GM21723 (cell line): ENCODE measurements around the gene RANBP3L.
"Not testable (repeated sequence)": the region's sequence is repeated elsewhere in the genome, so short reads cannot be mapped to it uniquely, and the experiment has no call there.

Experiments used
- ATAC-seq: cut with Tn5 transposase; IDR thresholded peaks from one replicate; pipeline ENCODE4 v1.9.1; 2021; ENCODE audit warnings: mild to moderate bottlenecking, moderate library complexity; ENCODE audit not compliant: unreplicated experiment

RANBP3L gene, protein sequence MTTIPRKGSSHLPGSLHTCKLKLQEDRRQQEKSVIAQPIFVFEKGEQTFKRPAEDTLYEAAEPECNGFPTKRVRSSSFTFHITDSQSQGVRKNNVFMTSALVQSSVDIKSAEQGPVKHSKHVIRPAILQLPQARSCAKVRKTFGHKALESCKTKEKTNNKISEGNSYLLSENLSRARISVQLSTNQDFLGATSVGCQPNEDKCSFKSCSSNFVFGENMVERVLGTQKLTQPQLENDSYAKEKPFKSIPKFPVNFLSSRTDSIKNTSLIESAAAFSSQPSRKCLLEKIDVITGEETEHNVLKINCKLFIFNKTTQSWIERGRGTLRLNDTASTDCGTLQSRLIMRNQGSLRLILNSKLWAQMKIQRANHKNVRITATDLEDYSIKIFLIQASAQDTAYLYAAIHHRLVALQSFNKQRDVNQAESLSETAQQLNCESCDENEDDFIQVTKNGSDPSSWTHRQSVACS

DNA sequence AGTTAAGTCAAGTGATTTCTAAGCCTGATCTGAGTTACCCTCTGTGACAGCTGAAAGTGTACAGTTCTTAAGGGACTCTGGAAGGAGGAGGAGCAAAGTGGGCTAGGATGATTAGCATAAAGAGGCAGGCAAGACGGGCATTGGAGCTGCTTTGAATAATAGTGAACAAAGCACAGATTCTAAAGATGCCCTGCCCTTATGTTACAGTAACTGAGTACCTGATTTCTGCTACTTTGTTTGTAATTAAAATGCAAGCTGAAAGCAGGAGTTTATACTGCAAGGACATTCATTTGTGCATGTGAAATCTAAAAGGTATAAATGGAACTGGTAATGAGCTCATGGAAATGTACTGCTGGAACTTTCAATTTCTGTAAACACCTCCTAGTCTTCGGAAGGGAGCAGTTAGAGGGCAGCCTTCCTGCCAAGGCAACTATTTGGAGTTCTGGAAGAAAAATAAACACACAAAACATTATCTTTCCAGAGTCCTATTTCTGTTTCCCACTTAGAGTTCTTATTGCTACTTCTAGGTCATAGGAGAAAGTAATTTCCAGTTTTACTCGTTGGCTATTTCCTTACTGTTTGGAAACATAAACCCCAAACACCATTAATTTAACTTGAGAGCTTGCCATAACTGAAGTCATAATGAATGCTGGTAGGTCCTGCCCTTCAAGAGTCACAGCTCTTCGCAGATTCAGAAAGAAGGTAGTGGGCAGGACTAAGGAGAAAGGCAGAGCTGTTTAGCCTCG is at the start of gene RANBP3L:
Gene RANBP3L (minus strand): TSS at position 45 of the 746 bp plus-strand sequence. CDS start 486 bp downstream, outside the sequence.
- peak; percentile 62 for ATAC-seq

DNA sequence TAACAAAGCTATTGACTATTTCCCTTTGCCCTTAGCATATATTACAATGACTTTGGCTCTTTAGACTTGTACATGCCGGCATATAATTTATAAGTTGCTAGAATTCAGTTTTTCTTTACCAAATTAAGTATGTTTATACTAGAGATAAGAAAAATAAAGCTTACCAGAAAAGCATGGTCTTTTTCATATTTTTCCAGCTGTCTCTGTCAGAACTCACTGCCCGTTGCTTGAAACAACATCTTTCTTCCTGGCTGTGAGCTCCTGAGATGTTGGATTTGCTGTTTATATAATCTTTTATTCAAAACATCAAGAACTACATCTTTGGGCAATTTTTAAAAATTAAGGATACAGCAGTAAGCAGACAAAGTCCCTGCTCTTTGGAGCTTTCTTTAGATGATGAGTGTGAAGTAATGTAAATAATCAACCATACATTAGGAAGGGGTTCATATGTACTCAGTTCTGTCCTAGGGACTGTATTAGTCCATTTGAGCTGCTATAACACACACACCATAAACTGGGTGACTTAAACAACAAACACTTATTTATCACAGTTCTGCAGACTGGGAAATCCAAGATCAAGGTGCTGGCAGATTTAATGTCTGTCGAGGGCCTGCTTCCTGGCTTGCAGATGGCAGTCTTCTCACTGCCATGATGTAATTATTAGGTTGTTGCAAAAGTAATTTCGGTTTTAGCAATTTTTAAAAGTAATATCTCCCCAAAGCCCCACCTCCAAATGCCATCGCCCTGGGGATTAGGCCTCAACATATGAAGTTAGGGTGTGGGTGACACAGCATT is 45.4 kb upstream of the RANBP3L start:
- ATAC-seq = no peak

DNA sequence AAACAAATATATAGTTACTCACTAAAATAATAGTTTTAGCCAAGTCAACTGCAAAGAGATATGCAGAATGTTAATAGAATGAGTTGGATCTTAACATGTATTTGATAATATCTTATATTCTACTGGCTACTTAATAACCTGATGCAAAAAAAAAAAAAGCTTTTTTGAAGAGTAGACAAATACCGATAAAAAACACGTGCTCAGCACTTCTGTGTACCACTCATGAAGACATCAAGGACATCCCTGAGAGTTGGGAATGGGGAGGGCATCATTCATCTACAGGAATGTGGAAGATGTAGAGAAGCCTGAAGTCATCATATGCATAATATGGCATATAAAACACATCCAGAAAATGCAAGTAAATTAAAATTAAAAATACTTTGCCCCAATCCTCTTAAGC is 43.2 kb upstream of the RANBP3L start:
- no peak for ATAC-seq

DNA sequence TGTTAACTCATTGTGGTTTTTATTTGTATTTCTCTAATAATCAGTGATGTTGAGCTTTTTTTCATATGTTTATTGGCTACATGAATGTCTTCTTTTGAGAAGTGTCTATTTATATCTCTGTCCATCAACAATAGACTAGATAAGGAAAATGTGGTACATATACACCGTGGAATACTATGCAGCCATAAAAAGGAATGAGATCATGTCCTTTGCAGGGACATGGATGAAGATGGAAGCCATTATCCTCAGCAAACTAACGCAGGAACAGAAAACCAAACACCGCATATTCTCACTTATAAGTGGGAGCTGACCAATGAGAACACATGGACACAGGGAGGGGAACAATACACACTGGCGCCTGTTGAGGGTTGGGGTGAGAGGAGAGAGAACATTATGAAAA is 40.0 kb upstream of the RANBP3L start:
- not testable (repeated sequence) for ATAC-seq

DNA sequence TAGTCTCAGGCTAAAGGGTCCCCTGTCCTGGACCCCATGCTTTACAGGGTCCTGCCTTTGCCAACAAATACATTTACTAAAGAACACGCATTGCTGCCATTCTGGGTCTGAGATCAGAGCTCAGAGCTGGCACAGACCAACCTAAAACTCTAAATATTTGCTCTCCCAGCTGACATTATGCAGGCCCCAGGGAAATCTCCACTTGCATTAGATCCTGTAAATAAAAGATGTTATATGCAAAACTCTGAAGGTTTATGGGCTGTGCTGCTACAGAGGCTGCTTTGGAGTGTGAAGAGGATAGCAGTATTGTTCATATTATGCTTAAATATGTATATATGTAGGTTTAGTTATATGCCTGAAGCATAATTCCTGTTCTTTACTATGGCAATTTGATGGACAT is 35.9 kb upstream of the RANBP3L start:
- ATAC-seq = no peak

DNA sequence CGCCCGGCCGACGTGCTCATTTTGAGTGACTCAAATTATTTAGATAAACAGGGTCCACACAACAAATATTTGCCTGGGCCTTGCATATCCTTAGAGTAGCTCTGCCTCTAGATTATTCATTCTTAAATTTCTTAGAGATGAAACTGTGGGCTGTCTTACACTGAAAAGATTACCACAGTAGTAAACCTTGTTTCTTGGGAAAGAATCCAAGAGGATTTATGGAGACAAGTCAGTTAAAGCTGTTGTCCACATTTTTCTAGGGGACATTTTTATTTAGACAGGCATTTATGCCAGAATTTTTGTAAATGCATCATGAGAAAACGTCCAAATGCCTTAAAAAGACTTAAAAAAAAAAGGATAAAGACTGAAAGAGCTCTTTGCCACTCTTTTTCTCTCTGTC is 32.6 kb upstream of the RANBP3L start:
- ATAC-seq = no peak

DNA sequence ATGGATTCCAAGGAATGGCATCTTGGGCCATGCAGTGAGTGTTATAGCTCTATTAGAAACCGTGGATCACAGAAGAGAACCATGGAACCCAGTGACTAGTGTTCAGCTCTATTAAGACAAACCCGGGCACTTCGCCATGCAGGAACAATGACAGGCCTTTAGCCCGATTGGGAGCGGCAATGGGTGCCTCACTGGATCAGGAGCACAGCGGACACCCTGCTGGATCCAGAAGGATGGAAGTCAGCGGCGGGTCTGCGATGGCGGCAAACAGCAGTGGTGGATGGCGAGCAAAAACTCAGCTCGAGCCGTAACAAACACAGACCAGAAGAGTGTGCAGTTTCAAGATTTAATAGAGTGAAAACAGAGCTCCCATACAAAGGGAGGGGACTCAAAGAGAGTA is 31.0 kb upstream of the RANBP3L start:
- ATAC-seq = not testable (repeated sequence)

DNA sequence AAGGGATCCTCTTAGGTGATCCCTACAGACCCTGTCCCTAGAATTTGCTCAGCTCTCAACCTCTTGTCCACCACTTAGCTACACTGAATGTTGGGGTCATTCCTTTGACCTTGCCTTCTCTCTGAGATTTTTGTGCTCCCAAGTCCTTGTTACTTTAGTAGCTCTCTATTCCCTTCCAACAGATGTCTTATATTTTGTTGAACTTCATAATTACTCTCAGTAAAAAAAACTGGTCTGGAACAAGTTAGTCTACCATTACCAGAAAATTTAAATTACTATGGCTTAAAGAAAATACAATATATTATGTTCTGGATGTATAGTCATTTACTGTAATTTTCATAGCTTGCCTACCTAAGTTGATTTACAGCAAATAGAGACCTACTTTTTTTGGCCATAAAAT is 23.5 kb upstream of the RANBP3L start:
- no peak for ATAC-seq

DNA sequence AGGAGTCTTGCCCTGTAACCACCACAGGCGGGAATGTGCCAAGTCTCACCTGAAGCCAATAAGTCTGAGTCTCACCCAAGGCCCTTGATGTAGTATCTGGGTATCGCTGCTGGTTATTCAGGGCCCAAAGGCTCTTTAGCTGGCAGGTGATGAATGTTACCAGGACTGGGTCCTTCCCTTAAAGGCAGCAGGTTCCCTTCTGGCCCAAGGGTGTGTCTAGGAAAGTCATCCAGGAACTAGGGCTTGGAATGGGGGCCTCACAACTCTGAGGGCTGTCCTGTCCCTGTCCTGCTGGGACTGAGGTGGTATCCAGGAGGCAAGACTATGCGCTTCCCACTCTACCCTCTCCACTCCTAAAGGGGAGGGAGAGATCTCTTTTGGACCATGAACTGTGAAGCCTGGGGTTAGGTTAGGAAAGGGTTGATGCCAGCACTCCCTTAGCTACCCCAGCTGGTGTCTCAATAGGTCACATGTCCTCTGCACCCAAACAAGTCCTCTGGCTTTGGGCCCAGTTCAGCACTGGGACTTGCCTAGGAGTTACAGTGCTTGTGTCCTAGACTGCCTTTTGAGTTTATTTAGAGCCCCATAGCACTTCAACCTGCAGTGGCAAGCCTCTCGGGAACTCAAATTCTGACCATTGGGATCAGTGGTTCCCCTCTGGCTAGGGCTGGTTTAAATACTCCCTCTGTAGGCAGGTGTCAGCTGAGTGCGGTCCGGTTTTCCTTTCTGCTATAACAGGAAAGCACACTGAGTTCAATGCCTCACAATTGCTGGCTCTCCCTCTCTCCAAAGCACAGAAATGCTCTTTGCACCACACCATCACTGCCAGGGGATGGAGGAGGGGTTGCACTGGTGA is 22.5 kb upstream of the RANBP3L start:
- ATAC-seq = no peak

DNA sequence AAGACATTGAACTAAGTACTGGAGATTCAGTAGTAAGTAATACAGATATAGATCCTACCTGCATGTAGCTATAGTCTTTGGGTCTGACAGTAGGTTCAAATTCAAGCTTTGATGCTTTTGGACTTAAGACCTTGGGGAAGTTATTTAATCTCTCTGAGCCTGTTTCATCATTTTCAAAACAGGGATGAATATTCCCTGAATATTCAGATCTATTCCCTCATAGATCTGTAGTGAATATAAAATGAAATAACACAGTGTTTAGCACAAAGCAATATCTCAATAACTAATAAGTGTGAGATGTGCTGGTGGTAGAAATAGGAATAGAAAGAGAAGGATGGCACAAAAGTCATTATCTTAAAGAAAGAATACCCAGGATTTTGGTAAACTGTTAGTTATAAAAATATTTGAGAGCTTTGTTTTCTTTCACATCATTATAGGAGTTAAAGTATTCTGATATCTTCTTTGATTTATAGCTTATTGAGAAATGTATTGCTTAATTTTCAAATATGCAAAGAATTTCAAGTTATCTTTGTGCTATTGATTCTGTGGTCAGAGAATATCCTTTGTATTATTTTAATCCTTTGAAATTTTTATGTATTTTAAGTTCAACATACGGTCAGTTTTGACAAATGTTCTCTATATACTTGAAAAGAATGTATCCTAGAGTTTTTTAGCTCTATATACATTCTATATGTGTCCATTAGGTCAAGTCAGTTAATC is 11.4 kb upstream of the RANBP3L start:
- ATAC-seq = no peak

DNA sequence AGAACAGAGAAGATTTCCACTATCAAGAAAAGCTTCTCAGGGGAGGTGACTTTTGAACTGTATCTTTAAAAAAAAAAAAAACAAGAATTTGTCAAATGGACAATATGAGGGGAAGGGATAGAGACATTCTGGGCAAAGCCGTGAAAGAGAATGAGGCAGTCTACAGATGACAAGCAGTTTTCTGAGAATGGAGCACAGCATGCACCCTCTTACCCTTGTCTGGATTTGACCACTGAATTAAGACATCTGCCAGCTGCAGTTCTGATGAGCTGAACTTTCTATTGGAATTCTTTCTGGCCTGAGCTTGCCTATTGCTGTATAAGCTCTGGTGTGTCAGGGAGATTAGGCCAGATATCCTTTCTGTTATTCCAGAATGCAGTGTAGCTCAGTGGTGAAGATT is 10.3 kb upstream of the RANBP3L start:
- ATAC-seq = no peak

DNA sequence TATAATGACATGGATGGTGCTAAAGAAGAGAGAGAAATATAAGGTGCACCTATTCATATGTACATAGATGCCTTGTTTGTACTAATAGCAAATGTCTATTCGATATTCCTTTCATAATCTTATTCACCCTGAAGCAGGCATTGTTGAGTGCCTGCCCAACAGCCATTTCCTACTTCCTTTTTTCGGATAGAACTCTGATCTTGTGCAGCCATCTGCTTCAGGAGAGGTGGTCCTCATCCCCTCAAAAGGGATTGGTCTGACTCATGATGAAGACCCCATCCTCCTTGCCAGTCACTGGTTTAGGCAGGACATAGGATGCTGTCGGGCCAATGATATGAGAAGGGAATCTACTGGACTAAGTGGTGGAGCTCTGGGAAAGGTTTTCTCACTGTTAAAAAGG is 8.4 kb upstream of the RANBP3L start:
- no peak for ATAC-seq

DNA sequence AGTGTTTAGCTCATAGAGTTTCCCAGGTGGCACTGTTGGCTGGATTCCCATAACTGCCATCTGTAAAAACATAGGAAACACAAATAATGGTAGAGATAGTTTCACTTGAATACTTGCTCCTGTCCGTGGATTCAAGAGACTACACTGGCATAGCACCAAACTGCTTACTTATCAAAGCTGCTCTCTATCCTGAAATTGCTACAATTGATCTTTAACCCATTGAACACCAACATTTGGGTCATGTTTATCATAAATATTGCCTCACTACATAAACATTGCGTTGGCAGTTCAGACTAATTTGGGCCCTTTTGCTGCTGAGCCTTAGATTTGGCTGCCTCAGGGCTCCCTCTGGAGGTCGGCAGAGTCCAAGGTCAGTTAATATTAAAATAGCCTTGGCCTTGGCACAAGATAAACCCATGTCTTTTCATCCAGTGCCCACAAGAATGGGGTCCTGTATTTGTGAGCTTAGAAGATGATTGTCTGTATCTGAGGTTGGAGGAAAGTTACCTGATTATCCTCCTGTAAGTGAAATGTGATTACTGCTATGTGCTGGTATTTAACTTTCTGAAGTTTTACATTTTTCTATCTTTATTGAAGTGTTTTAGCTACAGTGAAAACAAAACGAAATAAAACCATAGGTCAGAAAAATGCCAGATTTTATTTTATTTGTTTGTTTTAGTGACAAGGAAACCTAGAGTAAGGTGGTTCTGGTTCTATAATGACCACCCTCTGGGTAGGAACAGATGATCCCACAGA is 4.0 kb upstream of the RANBP3L start:
- ATAC-seq = no peak

DNA sequence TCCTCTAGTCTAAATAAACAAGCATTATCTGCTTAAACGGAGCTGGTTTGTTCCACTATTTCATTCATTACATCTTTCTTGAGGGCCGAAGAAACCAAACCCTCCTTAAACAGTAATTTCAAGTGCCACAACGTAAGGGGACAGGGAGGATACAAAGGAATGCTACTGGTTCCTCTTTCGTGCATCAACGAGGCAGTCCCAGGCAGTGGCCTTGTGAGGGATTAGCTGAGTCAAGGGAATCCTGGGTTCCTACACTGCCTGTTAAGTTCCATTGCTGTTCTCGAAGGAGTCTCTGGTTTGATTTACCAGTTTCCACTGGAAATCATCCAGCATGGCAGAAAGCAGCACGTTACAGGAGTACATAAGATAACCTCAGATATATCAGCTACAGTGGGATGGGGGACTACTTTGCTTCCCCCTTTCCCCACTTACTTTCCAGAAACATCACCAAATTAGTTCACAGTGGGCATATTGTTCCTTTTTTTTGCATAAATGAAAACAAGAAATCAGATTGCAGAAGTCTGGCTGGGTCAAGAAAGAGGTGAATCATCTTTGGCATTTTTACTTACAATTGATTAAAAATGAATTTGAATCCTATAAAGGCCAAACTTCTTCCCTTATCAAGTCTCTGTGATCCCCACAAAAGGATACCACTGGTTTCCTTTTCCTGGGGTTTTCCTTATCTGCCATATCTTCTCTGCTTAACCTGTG is 2.5 kb upstream of the RANBP3L start:
- ATAC-seq = no peak

DNA sequence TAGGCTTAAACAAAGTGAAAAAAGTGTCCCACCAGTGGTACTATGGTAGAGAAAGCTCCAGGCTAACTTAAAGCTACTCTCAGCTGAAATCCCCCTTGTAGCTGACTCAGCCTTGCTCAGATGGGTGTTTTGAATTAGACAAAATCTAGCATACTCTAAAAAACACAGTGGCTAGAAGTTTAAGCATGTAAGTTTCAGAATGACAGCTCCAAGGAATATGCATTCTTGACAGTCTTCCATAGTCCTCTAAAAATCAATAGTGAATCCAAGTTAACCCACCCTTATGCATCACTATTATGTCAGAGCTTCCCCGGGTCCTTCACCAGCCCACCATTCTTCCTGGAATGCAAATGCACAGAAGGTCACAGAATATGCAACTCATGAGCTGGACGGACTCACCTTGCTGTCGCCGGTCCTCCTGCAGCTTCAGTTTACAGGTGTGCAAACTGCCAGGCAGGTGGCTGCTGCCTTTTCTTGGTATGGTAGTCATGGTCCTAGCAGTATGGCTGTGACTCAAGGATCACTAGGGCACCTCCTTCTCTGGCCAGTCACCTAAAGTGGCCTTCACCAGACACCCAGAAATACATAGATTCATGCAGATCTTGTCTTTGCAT is 668 bp downstream of the RANBP3L start:
- ATAC-seq = no peak

DNA sequence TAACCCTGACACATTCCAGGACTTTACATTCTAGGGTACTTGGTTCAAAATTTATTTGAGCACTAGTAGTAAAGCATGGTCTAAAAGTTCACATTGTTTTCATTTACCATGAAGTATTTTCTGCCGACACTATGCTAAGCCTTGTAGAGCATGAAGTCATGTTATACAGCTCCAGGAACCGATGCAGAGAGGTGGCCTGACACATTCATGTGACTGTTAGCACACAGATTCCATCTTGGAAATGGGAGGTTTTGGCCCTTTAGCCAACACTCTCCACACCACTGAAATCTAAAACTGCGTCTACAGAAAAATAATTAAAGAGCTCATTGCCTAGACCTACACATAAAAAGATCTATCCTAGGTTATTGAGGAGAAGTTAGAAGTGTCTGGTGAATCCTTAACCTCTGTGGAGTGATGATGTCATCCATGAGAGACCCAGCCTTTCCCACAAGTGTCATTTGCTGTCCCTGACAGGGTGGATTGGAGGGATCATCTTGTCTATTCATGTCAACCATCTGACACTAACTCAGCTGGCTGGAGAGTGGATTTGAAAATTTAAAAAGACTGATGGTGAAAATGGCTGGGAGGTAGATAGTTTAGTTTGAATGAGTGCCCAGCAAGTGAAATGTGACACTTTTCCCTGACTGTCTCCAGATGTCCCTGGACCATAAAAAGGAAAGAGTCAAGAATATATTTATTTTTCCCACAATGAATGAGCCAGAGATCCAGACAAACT is 1.3 kb downstream of the RANBP3L start:
- no peak for ATAC-seq

DNA sequence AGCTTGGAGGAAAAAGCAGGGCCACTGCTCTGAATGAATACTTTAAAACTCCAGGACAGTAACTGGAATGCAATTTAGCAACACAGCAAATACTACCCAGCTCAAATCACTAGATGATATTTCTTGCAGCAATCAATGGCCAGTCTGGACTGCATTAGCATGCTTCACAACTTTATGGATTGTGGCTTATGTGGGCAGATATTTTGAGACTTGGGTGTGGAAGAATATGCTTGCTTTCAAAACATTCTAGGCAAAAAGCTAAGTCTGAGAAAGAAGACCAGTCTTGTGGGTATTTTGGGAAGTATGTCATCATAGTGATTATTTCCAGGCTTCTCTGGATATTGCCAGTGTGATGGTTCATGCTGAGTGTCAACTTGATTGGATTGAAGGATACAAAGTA is 3.1 kb downstream of the RANBP3L start:
- no peak for ATAC-seq
